Posterior cingulate gyrus (tissue), 11 donors: ENCODE results near the gene GLUL.

ENCODE experiments used
- DNase-seq, 10 donors: peaks; one replicate each; pipeline versions ENCODE4 v3.0.0 to v3.0.0-alpha.2; 2020 to 2021; ENCODE audit warnings: mixed read lengths in 3 of 10
- intact Hi-C: fragments of 100-400 bp; cut with DNase I; formaldehyde crosslinking; loops from one replicate; pipeline ENCODE4 v1.15.1; 2023

Gene GLUL

DNA sequence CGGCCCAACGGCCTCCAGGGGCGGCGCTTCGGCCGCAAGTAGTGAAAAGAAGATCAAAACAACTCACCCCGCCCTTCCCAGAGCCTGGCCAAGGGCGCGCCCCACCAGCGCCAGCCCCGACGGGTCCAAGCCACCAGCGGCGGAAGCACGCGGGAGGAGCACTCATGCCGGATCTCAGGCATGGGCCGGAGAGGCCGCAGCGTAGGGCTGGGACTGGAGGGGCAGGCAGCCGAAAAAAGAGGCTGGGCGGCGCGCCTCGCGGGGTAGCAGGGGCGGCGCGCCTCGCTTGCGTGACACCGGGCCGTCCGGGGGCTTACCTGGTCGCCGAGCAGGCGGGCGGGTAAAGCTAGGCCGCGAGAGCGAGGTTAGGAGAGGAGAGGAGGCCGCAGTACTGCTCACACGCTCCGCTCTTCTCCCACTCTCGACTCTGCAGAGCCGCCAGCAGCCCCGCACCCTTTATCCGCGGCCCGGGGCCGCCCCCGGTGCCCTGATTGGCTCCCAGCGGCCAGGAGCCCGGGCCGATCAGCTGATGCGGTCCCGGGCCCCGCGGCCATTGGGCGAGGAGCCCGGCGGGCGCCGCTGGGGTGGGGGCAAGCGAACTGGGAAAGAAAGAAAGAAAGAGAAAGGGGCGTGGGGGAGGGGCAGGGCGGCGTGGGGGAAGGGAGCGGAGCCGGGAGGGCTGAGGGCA is at the start of gene GLUL:
Gene GLUL, minus strand, starts transcription at position 429 of the 688 bp plus-strand sequence. CDS start 3,053 bp downstream, outside the sequence.
- intact Hi-C loops: loop anchor here (1.0 to 10.0 kb wide), 3 partner anchors 89 to 917 kb away; no protein-coding TSS in a partner anchor
- peak; percentile 86 to 99 (median 92) for DNase-seq

DNA sequence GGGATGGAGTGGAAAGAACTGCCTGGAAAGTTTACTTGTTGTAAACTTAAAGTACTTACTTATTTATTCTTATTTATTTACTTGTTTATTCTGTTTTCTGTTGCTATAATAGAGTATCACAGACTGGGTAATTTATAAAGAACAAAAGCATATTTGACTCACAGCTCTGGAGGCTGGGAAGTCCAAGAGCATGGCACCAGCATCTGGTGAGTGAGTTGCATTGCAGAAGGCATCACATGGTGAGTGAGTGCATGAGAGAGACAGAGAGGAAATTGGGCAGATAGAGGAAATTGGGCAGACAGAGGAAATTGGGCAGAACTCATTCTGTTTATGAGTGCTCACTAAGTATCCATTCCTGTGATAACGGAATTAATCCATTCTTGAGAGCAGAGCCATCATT is 46.7 kb upstream of the GLUL start:
- no peak for DNase-seq
- intact Hi-C loops: no loop called here

DNA sequence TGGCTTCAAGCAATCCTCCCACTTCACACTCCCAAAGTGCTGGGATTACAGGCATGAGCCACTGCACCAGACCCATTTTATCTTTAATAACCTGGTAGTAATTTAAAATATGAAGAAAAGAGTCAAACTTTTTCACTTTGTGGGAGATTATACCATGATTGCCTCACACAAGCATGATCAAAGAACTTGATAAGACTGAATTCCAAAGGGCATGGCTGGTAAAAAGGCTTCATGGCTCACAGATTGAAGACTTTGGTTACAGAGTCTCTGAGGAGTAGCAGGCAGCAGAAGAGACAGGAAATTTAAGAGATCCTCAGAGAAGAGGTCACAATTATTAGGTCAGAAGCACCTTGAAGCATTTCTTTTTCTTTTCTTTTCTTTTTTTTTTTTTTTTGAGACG is 42.0 kb upstream of the GLUL start:
- intact Hi-C loops: no loop called here
- no peak for DNase-seq

DNA sequence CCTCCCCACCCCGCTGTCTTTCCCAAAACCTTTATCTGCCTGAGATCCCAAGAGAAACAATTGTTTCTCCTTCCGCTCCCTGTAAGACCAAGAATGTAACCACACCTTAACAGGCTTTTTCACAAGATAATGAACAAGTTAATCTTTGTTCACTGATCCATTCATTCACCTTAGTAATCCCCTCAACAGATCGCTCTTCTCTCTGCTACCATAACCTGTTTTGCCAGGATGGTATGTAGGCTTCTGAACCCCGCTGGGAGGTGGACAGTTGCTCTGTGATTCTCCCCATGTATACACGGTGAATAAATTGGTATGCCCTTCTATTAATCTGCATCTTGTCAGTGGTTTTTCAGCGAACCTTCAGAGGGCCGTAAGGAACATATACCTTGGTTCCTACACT is 39.7 kb upstream of the GLUL start:
- intact Hi-C loops: no loop called here

DNA sequence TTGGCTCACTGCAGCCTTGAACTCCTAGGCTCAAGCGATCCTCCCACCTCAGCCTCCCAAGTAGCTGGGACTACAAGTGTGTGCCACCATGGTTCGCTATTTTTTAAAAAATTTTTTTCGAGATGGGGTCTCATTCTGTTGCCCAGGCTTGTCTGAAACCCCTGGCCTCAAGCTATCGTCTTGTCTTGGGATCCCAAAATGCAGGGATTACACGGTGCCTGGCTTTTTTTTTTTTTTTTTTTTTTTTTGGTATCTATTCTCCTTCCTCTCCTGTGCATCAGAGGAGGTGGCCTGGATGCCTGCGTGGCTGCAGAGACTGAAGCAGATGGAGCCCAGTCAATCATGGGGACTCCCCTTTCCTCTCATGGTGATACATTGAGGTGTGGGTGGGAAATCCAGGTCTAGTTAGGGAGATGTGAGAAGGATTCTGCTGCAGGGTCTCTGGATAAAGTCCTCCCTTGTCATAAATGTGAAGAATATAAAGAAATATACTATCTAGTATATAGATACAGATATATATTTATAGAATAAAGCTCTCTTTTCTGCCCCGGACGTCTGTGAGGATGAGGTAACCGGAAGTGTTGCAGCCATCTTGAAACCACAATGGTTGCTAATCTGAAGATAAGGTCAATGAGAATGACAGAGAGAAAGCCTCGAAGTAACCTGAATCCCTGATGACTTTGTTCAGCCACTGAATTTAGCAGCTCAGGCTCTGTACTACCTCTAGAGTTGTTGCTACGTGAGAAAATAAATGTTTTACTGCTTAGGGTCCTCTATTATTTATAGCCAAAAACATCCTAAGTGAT is 38.9 kb upstream of the GLUL start:
- DNase-seq: no peak
- intact Hi-C loops: no loop called here

More for the DNA sequence above, 39.7 kb upstream of the GLUL start:
- no peak for DNase-seq

DNA sequence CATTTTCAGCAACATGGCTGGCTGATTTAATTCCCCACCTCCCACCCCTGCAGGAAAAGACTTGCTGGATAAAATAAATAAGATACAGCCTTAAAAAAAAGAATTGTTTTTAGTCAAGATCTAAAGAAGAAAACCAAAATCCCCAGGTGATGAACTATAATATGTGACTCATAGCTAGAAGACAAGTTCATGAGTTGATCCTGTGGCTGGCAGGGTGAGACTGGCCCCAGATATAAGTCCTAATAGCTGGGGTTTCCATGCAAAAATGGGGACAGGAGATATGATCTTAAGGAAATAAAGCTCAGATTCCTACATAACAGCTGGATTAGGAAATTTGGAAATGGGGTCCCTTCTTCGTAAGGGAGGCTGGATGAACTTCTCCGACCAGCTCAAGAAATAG is 36.5 kb upstream of the GLUL start:
- intact Hi-C loops: no loop called here
- no peak for DNase-seq

DNA sequence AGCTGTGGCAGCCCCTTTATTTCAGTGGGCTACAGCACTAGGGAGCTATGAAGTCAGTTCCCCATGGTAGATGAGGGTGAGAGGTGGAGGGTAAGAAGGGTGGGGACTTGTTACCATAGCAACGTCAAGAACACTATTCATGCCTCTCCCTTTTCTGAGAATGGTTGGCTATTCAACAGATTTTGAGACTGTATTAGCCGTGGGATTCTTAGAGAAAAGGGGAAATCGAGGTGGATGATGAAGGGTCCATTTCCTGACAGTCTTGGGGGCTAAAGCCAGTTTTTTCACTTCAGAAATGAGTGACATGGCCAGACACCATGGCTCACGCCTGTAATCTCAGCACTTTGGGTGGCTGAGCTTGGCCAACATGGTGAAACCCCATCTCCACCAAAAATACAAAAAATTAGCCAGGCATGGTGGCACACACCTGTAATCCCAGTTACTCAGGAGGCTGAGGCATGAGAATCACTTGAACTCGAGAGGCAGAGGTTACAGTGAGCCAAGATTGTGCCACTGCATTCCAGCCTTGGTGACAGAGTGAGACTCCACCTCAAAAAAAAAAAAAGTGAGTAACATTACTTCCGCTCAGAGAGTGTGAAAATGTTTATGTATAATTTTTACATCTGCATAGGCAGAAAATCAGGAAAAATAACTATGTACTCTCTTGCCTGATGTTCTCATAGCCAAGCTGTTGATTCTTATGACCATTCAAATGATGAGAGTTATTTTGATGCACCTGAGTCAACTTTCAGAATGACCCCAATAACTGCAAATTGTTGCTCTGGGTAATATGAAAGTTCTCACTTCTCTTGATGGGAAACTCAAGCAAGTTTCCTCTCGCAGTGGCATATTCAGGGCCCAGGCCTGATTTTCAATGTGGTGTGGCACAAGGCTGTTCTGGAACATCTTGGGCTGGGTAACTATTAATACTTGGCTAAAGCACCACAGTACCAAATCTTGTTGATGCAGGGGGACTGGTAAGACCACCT is 35.1 kb upstream of the GLUL start:
- intact Hi-C loops: no loop called here
- DNase-seq: no peak

DNA sequence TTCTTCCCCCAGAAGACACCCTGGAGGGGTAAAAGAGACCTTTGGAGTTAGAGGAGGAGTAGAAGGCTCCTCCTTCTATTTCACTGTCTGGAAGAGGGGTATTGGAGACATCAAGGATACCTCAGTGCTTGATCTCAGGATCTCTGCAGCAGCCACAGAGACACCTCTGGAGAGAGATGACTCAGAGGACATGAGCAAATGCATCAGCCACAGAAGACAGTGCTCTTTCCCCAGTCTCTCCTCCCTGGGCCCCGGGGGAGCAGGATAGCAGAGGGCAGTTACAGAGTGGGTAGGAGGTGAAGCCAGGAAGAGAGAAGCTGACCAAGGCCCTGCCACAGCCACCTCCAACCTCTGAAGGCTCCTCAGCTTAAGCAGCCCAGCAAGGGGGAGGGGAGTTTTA is 24.2 kb upstream of the GLUL start:
- no peak for DNase-seq
- intact Hi-C loops: no loop called here

DNA sequence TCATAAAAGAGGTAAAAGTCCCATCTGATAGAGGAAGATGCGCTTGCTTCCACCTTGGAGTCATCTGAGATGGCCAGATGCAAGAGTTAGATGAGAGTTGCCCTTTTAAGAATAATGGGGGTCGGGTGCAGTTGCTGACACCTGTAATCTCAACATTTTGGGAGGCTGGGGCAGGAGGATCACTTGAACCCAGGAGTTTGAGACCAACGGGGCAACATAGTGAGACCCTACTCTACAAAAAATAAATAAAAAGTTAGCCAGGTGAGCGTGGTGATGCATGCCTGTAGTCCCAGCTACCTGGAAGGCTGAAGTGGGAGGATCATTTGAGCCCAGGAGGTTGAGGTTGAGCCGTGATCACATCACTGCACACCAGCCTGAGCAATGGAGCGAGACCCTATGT is 22.4 kb upstream of the GLUL start:
- intact Hi-C loops: no loop called here
- DNase-seq: no peak

DNA sequence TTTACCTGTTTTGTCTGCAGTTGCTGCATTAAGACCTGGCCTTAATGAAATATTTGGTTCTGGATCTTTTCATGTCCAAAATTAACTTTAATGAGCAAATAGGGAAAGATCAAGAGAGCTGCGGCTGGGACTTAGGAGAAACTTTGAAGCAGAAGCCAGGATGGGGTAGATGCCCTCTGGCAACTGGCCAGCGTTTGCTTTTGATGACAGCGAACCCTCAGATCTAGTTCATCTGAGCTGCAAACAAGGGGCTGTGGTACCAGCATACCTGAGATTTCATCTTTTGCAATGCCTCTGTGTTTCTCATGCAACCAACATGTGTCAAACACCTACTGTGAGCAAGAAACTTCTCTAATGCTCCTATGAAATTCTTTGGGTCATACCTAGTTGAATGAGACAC is 21.9 kb upstream of the GLUL start:
- intact Hi-C loops: no loop called here
- DNase-seq: no peak

DNA sequence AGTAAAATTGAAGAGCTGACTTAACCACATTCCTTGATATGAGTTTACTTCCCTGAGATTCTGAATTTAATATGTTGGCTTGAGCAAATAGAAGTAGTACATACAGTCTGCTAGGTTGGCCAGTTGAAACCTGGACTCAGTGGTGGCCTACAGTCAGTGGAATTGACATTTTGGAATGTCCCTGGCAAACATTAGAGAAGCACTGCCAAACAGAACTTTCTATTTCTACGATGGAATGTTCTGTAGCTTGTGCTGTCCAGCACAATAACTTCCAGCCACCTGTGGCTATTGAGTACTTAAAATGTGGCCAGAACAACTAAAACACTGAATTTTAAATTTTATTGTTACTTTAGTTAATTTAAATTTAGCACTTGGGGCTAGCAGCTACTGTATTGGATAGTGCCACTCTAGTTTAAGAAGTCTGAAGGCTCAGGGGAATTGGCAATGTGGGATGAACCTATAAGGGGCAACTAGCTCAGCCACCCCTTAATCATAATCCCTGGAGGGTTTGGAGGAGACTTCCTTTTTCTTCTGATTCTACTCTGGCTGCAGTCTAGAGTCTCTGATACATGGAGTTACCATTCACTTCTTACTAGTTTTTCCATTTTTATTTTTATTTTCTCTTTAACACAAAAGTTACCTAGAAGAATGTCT is 19.2 kb upstream of the GLUL start:
- no peak for DNase-seq
- intact Hi-C loops: no loop called here

DNA sequence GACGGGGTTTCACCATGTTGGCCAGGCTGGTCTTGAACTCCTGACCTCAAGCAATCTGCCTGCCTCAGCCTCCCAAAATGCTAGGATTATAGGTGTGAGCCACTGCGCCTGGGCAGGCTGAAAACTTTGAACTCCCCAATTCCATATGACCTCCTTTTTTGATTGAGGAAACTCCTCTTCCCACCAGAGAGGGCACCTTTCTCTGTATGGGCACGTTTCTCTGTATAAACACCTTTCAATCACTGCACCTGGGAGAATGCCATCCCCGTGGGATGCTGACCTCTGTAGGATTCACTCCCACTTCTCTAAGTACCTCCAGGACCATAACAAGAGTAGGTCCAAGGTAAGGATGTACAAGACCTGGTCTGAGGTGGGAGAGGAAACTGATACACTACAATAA is 18.5 kb upstream of the GLUL start:
- DNase-seq: no peak
- intact Hi-C loops: no loop called here

DNA sequence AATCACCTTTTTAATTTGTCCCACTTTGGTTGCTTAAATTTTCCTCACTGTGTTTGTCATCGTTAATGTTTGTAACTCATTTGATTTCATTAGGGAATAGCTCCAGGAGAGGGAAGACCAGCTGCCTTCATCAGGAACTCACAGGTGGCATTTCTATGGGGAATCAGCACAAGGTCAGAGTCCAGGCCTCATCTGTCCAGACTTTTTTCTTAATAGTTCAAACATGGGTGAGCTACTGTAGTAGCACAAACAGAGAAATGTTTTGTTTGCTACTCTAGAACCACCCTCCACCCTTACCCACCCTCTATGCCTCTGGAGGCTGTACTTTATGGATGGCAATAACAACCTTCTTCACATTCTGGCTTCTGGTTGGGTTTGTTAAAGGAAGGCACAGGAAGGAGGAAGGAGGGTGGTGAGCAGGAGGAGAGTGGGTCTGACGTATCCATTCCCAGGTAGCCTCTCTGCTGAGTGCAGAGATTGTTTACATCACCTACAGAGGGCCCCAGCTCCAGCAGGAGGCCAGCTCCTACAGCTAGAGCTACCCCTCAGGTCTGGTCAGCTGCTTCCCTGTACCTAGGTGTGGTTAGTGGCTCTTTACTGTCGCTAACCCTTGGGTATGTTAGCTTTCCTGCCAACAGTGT is 17.0 kb upstream of the GLUL start:
- intact Hi-C loops: no loop called here
- no peak for DNase-seq

DNA sequence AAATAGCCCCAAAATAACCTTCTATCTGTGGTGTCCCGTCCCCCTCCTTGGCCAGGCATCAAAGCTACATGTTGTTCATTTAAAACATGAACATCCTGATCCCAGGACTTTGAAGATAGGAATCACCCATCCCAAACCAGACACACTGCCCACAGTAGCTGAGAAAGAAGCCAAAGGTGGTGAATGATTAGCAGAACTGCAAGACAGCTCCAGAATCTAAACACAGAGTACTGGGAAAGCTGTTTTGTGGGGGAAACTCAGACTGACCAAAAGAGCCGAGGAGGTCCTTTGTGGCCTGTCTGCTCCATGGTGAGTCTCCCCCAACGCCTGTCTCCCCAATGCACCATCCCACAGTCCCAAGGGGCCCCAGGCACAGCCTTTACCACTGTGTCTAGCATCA is 16.1 kb upstream of the GLUL start:
- intact Hi-C loops: no loop called here
- DNase-seq: no peak

DNA sequence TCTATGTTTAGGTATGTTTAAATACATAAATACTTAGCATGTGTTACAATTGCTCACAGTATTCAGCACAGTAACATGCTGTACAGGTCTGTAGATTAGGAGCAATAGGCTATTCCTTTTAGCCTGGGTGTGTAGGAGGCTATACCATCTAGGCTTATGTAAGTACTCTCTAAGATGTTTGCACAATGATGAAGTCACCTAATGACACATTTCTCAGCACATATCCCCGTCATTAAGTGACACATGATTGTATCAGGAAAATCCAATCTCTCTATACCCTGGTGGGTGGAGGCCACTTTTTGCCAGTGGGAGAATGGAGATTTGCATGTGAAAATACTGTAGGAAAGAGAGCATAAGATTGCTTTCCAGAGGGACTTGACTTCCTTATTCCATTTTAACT is 14.4 kb upstream of the GLUL start:
- intact Hi-C loops: no loop called here
- no peak for DNase-seq

DNA sequence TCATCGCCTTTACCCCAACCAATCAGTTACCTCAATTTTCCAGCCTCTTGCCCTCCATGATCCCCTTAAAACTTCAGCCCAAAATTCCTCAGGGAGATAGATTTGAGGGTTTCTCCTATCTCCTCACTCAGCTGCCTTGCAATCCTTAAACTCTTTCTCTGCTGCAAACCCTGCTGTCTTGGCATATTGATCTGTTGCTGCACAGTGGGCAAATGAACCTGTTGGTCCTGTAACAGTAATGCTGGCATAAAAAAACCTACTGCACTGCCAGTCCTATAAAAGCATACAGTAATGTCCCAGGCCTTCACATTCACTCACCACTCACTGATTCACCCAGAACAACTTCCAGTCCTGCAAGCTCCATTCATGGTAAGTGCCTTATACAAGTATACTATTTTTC is 14.0 kb upstream of the GLUL start:
- intact Hi-C loops: no loop called here
- no peak for DNase-seq

DNA sequence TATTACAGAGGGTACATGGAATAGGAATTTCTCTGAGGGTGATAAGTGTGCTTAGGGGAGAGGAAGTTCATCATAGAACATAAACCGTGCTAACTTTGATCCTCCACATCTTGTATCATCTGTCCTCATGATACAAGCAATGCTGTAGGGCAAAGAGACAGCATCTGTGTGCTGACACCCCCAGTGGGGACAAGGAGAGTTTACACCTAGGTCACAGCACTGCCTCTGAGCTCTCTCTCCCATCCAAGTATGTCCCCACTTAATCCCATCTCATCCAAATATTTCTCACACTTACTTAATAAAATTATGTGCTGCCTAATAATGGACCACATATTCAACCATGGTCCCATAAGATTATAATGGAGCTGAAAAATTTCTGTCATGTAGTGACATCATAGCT is 13.2 kb upstream of the GLUL start:
- intact Hi-C loops: no loop called here
- DNase-seq: no peak

DNA sequence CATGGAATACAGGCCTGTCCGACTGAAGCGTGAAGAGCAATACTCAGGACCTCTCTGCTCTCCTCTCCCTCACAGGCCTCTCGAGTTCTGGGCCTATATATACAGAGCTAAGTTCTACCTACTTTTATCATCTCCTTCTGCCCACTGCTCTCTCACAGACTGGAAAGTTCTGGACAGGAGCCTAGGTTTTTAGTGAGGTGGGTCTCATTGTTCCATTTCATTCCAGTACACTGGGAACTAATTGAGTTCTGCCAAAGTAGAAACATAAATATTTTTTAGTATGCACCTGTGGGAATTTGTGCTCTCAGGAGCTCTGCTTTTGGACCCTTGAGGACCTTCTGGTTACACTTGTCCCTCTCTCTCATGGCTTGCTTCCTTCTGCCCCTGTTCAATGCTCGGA is 9.0 kb upstream of the GLUL start, which contains the start of gene TEDDM1:
Gene TEDDM1, minus strand, starts transcription at position 101 of the 400 bp plus-strand sequence. CDS start 182 bp downstream, outside the sequence.
- intact Hi-C loops: no loop called here
- DNase-seq: no peak

DNA sequence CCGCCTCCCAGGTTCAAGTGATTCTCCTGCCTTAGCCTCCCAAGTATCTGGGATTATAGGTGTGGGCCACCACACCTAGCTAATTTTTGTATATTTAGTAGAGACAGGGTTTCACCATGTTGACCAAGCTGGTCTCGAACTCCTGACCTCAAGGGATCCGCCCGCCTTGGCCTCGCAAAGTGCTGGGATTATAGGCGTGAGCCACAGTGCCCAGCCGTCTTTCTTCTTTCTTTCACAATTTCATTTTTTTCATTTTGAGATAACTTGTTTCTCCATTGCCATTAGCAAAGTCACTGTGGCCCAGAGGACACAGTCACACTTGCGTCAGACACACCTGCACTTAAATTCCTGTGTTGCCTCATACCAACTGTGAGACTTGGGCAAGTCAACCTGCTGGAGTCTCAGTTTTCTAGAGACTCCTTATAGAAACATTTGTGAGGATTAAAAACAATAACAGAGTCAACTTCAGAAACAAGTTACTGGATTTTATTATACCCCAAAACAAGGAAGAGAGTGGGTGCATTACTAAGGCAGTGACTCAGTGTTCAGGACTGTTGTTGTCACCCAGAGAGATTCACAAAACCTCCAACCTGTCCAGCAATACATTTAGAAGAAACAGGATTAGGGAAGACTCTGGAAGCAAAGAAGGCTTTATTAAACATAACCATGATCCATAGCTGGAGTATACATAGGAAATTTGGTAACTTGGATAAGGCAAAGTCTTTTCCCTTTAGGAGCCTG is 6.2 kb upstream of the GLUL start:
- intact Hi-C loops: loop anchor here (5.0 to 10.0 kb wide), 2 partner anchors 389 to 923 kb away; partner anchors contain the start of gene NPL
- no peak for DNase-seq
